Neural cell (in vitro differentiated cells): ENCODE results near the gene SMOC1.

Source experiments
- EP300 ChIP-seq: fragments of 450-650 bp; conservative IDR thresholded peaks from 2 replicates; pipeline ENCODE4 v1.6.1; 2014; ENCODE audit warnings: antibody characterized with exemption, mild to moderate bottlenecking, moderate library complexity; ENCODE audit not compliant: poor library complexity, severe bottlenecking
- EZH2 ChIP-seq: fragments of 200-600, 300-800 bp; shearing (Covaris generic), sonication (generic); IDR thresholded peaks from 2 replicates; pipeline ENCODE4 v1.6.1; 2014; ENCODE audit warnings: antibody characterized with exemption, low read length, borderline replicate concordance, mild to moderate bottlenecking; ENCODE audit not compliant: insufficient read depth, poor library complexity, severe bottlenecking
- MXI1 ChIP-seq: fragments of 450-650 bp; conservative IDR thresholded peaks from 2 replicates; pipeline ENCODE4 v1.6.1; 2014; ENCODE audit warnings: antibody characterized with exemption, mild to moderate bottlenecking; ENCODE audit not compliant: poor library complexity, severe bottlenecking
- POLR2AphosphoS5 ChIP-seq: IDR thresholded peaks from 2 replicates; pipeline ENCODE4 v1.6.1; 2012
- RAD21 ChIP-seq: fragments of 450-650 bp; conservative IDR thresholded peaks from 2 replicates; pipeline ENCODE4 v1.6.1; 2014; ENCODE audit warnings: antibody characterized with exemption, mild to moderate bottlenecking, moderate library complexity
- SMC3 ChIP-seq: fragments of 450-650 bp; conservative IDR thresholded peaks from 2 replicates; pipeline ENCODE4 v1.6.1; 2014; ENCODE audit warnings: antibody characterized with exemption, mild to moderate bottlenecking, moderate library complexity; ENCODE audit not compliant: poor library complexity
- TAF1 ChIP-seq: IDR thresholded peaks from 2 replicates; pipeline ENCODE4 v1.6.1; 2012; ENCODE audit warnings: low read depth
- TF ChIP-seq, protein P1 (sequence below): fragments of 450-650 bp; IDR thresholded peaks from 2 replicates; pipeline ENCODE4 v1.5.1; 2014; ENCODE audit warnings: antibody characterized with exemption, mild to moderate bottlenecking, moderate library complexity; ENCODE audit not compliant: poor library complexity, severe bottlenecking
- TF ChIP-seq, protein P2 (sequence below): IDR thresholded peaks from 2 replicates; pipeline ENCODE4 v1.6.1; 2012; ENCODE audit warnings: borderline replicate concordance

DNA sequence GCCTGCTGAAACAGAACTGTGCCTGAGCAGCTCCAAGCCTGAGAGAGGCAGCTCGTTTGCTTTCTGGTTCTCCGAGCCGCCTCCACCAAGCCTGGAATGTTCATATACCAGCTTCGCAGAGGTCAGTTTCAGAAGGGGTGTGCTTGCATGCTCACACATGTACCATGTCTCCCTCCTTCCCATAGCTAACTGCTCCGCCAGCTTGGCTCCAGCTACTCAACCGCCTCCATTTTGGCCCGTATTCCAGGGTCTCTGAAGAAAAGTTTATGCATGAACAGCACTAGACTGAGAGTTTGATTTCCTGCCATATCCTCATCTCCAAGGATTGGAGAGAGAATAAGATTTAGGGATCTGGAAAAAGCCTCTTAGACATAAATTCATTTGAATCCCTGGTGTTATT is 103.7 kb downstream of the SMOC1 start:
- TF ChIP-seq POLR2AphosphoS5: no peak
- TF ChIP-seq, protein P1, sequence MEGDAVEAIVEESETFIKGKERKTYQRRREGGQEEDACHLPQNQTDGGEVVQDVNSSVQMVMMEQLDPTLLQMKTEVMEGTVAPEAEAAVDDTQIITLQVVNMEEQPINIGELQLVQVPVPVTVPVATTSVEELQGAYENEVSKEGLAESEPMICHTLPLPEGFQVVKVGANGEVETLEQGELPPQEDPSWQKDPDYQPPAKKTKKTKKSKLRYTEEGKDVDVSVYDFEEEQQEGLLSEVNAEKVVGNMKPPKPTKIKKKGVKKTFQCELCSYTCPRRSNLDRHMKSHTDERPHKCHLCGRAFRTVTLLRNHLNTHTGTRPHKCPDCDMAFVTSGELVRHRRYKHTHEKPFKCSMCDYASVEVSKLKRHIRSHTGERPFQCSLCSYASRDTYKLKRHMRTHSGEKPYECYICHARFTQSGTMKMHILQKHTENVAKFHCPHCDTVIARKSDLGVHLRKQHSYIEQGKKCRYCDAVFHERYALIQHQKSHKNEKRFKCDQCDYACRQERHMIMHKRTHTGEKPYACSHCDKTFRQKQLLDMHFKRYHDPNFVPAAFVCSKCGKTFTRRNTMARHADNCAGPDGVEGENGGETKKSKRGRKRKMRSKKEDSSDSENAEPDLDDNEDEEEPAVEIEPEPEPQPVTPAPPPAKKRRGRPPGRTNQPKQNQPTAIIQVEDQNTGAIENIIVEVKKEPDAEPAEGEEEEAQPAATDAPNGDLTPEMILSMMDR: no peak
- TF ChIP-seq EZH2: no peak
- TF ChIP-seq, protein P2, sequence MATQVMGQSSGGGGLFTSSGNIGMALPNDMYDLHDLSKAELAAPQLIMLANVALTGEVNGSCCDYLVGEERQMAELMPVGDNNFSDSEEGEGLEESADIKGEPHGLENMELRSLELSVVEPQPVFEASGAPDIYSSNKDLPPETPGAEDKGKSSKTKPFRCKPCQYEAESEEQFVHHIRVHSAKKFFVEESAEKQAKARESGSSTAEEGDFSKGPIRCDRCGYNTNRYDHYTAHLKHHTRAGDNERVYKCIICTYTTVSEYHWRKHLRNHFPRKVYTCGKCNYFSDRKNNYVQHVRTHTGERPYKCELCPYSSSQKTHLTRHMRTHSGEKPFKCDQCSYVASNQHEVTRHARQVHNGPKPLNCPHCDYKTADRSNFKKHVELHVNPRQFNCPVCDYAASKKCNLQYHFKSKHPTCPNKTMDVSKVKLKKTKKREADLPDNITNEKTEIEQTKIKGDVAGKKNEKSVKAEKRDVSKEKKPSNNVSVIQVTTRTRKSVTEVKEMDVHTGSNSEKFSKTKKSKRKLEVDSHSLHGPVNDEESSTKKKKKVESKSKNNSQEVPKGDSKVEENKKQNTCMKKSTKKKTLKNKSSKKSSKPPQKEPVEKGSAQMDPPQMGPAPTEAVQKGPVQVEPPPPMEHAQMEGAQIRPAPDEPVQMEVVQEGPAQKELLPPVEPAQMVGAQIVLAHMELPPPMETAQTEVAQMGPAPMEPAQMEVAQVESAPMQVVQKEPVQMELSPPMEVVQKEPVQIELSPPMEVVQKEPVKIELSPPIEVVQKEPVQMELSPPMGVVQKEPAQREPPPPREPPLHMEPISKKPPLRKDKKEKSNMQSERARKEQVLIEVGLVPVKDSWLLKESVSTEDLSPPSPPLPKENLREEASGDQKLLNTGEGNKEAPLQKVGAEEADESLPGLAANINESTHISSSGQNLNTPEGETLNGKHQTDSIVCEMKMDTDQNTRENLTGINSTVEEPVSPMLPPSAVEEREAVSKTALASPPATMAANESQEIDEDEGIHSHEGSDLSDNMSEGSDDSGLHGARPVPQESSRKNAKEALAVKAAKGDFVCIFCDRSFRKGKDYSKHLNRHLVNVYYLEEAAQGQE: no peak
- no peak for TF ChIP-seq MXI1
- no peak for TF ChIP-seq EP300
- no peak for TF ChIP-seq TAF1
- no peak for TF ChIP-seq SMC3
- TF ChIP-seq RAD21: no peak
